Activated CD4-positive, alpha-beta memory T cell treated with anti-CD3 and anti-CD28 coated beads, Interleukin-2, amount 10 ng/mL, durations not matched to agents 7 days and 5 days (primary cell): ENCODE measurements around the gene ARID4B. TPM values are rescaled to one million over a fixed set of nuclear protein-coding genes. Genes with fewer than 3 reads are reported as not detected.
A peak's percentile ranks its signal among the peaks of the same experiment; 100 is the strongest.

Experiments
- CTCF ChIA-PET: fragments of 350-600 bp; sonication (Branson Sonifier 250); formaldehyde crosslinking; loops from one replicate; lab custom pipeline; 2021; ENCODE audit warnings: antibody characterized with exemption, inconsistent platforms; lab: Charles Lee
- POLR2A ChIA-PET: fragments of 350-600 bp; sonication (Branson Sonifier 250); formaldehyde crosslinking; loops from one replicate; lab custom pipeline; 2021; ENCODE audit warnings: antibody characterized with exemption; lab: Charles Lee
- DNase-seq: peaks from one replicate; pipeline ENCODE4 v3.0.0-alpha.2; 2020
- H3K27ac Mint-ChIP-seq: one replicate; pipeline ENCODE4 v1.8.0; 2021; ENCODE audit warnings: mild to moderate bottlenecking, mixed read lengths
- H3K27me3 Mint-ChIP-seq: one replicate; pipeline ENCODE4 v1.8.0; 2021; ENCODE audit warnings: mixed read lengths
- H3K36me3 Mint-ChIP-seq: one replicate; pipeline ENCODE4 v1.8.0; 2021; ENCODE audit warnings: low read depth, mixed read lengths
- H3K4me1 Mint-ChIP-seq: one replicate; pipeline ENCODE4 v1.8.0; 2021; ENCODE audit warnings: mixed read lengths
- H3K4me3 Mint-ChIP-seq: one replicate; pipeline ENCODE4 v1.8.0; 2021; ENCODE audit warnings: mild to moderate bottlenecking, mixed read lengths
- H3K9me3 Mint-ChIP-seq: one replicate; pipeline ENCODE4 v1.8.0; 2021; ENCODE audit warnings: mixed read lengths
- total RNA-seq, 2 experiments: library from RNA; stranded (reverse); gene quantifications; one replicate each; pipeline ENCODE4 v1.2.3, GENCODE V29; 2021

Gene ARID4B
- total RNA-seq, 2 experiments from 2014 or later: 54.1 to 56.1 TPM

DNA sequence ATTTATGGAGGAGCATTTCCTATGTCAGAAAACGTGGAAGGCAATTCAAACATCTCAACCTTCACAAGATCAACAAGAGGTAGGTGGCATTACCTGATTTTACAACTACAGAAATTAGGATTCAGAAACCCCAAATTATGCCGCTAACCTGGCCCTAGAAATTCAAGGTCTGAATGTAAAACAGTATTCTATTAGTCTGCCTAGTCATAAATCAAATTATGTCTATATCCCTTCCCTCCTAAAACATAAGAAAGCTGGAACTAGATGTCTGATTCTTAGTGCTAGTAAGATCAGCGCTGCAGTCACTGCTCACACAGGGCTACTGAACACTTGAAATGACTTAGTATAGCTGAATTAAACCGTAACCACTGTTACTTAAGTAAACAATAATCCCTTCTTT lies 200.8 kb downstream of the ARID4B start:
- CTCF ChIA-PET: interaction anchor here (0.9 to 2.2 kb wide), 5 partner anchors 21 to 377 kb away, joined by 3 to 8 read pairs (median 5); partner anchors contain the start of genes B3GALNT2 and RBM34
- POLR2A ChIA-PET: interaction anchor here (1.1 to 4.2 kb wide), 10 partner anchors 10 to 740 kb away, joined by 3 to 42 read pairs (median 4); partner anchors contain the start of gene RBM34
- H3K4me1 Mint-ChIP-seq: peaks cover 53% of the 10 kb centered on the region
- peak overlapping the region; percentile 92 for H3K27ac Mint-ChIP-seq
- peak overlapping the region; percentile 98 for H3K4me3 Mint-ChIP-seq
- H3K9me3 Mint-ChIP-seq: no peaks in the 10 kb centered on the region
- H3K36me3 Mint-ChIP-seq: peaks cover 45% of the 10 kb centered on the region
- no peaks in the 10 kb centered on the region for H3K27me3 Mint-ChIP-seq
- no peak for DNase-seq

DNA sequence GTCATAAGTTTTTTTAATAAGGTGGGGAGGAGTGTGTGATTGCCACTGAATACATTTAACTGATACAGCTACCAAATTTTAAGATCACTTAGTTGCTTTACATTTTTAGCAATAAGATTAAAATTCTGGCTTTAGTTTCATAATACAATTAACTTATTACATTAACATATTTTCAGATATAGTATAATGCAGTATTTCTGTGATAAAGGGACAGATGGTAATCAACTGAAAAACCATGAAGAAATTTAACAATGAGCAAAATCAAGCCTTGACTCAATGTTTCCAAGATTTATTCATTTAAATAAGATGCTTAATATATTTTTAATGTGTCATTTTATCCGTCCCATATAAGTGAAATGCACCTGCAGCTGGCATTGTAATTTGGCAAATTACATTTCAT lies 203.3 kb downstream of the ARID4B start:
- no peak for DNase-seq
- Mint-ChIP-seq H3K4me3 (no peak overlapping the region), H3K27me3 (no peaks in the 10 kb centered on the region), H3K4me1 (peaks cover 54% of the 10 kb centered on the region), H3K27ac (peak overlapping the region; percentile 62), H3K9me3 (no peaks in the 10 kb centered on the region), H3K36me3 (peaks cover 50% of the 10 kb centered on the region)
- ChIA-PET CTCF (interaction anchor here (0.7 to 1.0 kb wide), 3 partner anchors 18 to 528 kb away, joined by 3 to 5 read pairs (median 3); no protein-coding TSS in a partner anchor), POLR2A (interaction anchor here (1.0 kb wide), 1 partner anchor 15 kb away, joined by 3 read pairs; no protein-coding TSS in a partner anchor)

DNA sequence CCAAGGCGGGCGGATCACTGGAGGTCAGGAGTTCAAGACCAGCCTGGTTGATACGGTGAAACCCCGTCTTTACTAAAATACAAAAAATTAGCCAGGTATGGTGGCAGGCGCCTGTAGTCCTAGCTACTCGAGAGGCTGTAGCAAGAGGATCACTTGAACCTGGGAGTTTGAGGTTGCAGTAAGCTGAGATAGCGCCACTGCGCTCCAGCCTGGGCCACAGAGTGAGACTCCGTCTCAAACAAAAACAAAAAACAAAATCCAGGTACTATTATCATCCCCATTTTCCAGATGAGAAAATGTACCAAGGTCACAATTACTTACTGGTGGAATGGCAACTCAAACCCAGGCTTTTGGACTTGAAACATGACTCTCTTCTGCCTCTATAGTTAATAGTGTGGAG lies 203.9 kb downstream of the ARID4B start:
- Mint-ChIP-seq H3K9me3 (no peaks in the 10 kb centered on the region), H3K4me3 (no peak overlapping the region), H3K36me3 (peaks cover 56% of the 10 kb centered on the region), H3K27me3 (no peaks in the 10 kb centered on the region), H3K27ac (peak overlapping the region; percentile 62), H3K4me1 (peaks cover 51% of the 10 kb centered on the region)
- CTCF ChIA-PET: interaction anchor here (0.7 to 0.9 kb wide), 2 partner anchors 19 to 528 kb away, joined by 3 to 5 read pairs; no protein-coding TSS in a partner anchor
- no peak for DNase-seq
- POLR2A ChIA-PET: interaction anchor here (1.0 kb wide), 1 partner anchor 15 kb away, joined by 3 read pairs; no protein-coding TSS in a partner anchor

DNA sequence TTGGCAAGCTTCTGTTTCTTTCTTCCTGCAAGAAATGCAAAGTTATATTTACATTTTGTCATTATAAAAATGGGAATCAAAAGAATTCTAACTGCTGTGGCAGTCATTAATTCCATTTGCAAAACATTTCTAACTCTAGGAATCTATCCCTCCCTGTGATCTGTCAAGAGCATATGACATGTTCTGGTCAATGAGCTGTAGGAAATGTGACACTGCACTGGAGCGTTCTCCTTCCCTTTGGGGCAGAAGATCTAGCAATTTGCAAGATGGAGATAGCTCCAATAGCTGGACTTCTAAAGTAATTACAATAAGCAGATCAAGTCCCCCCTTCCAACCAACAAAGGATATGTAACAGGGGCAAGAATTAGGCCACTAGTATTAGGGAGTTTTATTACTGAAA lies 205.6 kb downstream of the ARID4B start:
- Mint-ChIP-seq H3K4me3 (no peak overlapping the region), H3K9me3 (no peaks in the 10 kb centered on the region), H3K27me3 (no peaks in the 10 kb centered on the region), H3K36me3 (peaks cover 66% of the 10 kb centered on the region), H3K27ac (no peak overlapping the region), H3K4me1 (peaks cover 47% of the 10 kb centered on the region)
- no peak for DNase-seq
- CTCF ChIA-PET: interaction anchor here (1.0 to 1.4 kb wide), 4 partner anchors 14 to 382 kb away, joined by 3 to 8 read pairs (median 4); partner anchors contain the start of gene B3GALNT2
- POLR2A ChIA-PET: interaction anchor here (1.4 to 1.8 kb wide), 3 partner anchors 10 to 38 kb away, joined by 3 to 8 read pairs (median 6); partner anchors contain the start of gene RBM34

Other genes with a start within 250 kb of the ARID4B start
- 10 to 100 TPM; 81.4 to 89.3 TPM for gene TOMM20, start 199.3 kb downstream of the ARID4B start, total RNA-seq
- 100 to 1,000 TPM in 1 of 2 experiments, 10 to 100 TPM in 1; 95.7 to 102 TPM for gene RBM34, start 166.9 kb downstream of the ARID4B start, total RNA-seq
- 10 to 100 TPM; 28.2 to 34.3 TPM for gene GGPS1, start 391 bp upstream of the ARID4B start, total RNA-seq
- gene TBCE, start 39.2 kb upstream of the ARID4B start, total RNA-seq: 10 to 100 TPM; 22.3 to 25.0 TPM
- 10 to 100 TPM; 14.0 to 14.2 TPM for gene B3GALNT2, start 176.3 kb upstream of the ARID4B start, total RNA-seq